HG03196 (cell line): ENCODE data around the gene FKBP3.
"Not testable (repeated sequence)": the region's sequence is repeated elsewhere in the genome, so short reads cannot be mapped to it uniquely, and the experiment has no call there.

Experiments used
- ATAC-seq: cut with Tn5 transposase; IDR thresholded peaks from one replicate; pipeline ENCODE4 v1.9.1; 2021; ENCODE audit not compliant: unreplicated experiment

Gene FKBP3

DNA sequence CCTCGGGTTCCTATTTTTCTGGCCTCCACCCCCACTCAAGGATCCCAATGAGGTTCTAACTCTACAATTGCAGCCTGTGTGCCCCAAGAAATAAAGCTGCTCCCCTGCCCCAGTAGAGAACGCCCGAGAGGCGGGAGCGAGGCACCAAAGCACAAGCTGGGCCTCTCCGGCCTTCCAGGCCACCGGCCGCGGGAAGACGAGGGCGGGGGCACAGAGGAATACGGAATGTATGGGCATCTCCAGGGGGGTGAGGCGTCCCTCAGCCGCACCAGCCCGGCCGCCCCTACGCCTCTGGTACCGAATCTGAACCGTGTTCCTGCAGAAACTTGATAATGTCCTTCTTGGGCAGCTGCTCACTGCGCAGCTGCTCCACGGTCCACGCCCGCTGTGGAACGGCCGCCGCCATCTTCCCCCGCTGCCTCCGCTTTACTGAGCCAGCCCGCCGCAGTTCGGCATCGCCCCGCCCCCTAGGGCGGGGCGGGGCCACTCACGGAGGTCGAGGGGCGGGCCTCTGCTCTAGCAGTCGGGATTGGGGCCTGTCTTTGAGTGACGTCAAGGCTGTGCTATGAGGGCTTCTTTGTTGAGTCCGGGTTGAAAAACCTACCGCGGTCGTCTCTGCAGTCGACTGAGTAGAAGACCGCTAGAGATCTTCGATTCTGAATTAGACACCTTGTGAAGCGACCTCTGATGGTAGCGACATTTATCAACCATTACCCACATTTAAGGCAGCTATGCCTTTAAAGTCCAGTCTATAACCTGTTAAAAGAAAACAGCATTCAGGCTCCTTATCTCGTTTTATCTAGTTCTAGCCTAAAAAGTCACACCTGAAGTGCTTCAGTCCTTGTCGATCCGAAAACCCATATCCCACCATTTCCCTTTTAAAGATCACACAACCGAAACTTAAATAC is at the start of gene FKBP3:
TSS of gene FKBP3 (minus strand) at position 431 of the 908 bp plus-strand sequence. CDS start at position 406, 25 bp downstream.
- ATAC-seq = peak; percentile 89

DNA sequence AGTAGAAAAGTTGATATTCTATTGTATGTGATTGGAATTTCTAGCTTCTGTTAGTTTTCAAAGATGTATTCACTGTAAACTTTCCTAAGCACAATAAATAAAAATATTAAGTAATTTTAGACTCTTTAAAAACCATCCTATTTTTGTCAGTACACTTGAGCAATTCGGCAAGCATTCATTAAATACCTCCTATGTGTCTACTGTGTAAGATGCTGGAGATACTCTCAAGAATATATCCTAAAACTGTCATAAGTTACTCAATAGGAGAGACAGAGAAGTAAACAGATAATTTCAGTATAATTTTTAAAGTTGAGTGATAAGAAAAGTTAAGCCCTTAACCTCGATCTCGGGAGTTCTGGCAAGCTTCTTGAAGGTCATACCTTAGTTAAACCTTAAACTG is 47.5 kb upstream of the FKBP3 start:
- no peak for ATAC-seq

DNA sequence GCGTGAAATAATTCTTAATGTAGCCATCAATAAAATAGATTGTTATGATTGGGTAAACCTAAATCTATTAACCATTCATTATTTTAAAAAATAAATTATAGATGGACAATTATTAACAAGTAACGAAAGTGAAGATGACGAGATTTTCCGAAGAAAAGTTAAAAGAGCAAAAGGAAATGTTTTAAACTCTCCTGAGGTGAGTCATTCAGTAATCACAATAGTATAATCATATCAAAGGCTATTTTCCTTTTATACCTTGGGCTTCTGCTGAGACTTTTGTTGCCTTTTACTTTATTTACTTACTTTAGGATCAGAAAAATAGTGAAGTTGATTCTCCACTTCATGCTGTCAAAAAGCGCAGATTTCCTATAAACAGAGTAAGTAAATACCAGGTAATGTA is 47.0 kb upstream of the FKBP3 start:
- no peak for ATAC-seq

DNA sequence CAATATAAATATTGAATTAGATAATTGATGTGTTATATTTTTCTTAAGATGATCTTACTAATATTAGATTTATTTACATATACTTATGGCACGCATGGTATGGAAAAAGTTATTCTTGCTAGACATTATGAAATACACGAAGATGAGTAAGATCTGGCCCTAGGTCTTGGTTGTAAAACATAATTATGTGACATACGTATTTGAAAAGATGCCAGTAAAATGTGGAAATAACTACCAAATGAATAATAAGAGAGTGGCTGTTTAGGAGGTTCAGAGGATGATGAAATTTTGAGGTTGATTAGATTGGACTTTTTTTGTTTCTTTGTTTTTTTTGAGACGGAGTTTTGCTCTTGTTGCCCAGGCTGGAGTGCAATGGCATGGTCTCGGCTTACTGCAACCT is 42.8 kb upstream of the FKBP3 start:
- ATAC-seq = no peak

DNA sequence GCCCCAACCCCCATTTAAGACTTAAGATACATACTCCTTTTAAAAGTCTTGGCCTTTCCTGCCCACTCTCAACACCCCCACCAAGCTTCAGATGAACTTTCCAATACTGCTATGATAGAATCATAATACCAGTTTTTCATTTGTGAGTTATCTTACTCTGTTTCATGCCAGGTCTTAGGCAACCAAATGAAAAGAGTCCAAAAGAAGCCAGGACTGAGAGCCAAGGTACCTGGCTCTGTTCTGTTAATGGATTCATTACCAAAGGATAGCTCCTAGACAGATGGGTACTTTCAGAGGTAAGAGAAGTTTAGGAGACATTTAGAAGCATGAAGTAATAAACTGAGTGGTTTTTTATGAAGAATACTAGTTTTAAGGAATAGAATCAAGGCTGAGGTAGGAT is 35.6 kb upstream of the FKBP3 start:
- no peak for ATAC-seq

DNA sequence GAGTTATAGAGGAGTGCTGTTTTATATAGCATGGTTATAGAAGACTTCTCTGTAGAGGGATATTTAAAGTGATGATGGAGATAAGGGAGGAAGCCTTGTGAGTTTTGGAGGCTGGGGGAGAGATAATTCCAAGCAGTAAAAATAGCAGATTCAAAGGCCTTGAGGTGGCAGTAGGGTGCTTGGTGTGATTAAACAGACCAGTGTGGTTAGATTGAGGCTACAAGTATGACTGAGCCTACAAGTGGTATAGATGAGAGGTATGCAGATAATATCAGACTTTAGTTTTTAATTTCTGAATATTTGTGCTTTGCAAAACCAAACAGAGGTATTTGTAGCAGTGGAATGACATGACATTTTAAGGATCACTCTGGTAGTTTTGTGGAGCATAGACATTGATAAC is 21.8 kb upstream of the FKBP3 start:
- no peak for ATAC-seq

DNA sequence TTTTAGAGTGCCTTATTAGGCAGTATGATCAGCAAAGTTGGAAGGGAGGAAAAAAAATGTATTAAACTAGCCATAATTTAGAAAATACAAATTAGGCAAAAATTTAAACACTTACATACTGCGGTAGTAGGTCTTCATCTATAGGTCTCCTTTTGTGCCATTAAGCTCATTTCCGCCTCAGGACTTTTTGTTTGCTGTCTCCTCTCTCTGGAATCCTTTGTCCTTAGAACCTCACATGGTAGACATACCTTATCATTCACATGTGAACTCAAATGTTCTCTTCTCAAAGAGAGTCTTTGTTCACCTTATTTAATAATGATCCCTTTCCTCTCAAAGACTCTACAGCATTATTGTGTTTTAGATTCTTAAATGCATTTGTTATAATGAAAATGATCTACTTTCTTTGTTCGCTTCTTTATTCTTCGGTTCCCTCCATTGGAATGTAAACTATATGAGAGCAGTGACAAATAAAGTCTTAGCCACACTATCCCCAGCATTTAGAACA is 16.2 kb upstream of the FKBP3 start:
- no peak for ATAC-seq

DNA sequence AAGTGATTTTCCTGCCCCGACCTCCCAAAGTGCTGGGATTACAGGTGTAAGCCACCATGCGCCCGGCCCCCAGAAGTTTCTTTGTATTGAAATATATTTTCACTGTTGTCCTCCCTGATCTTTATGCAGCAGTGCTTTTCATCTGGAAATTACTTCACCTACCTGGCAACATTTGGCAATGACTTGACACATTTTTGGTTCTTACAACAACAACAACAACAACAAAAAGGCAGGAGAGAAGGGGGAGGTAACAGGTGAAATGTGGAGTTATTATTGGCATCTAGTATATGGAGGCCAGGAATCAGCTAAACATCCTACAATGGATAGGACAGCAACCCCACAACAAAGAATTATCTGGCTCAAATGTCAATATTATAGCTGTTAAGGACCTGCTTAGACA is 15.3 kb upstream of the FKBP3 start:
- ATAC-seq = no peak

DNA sequence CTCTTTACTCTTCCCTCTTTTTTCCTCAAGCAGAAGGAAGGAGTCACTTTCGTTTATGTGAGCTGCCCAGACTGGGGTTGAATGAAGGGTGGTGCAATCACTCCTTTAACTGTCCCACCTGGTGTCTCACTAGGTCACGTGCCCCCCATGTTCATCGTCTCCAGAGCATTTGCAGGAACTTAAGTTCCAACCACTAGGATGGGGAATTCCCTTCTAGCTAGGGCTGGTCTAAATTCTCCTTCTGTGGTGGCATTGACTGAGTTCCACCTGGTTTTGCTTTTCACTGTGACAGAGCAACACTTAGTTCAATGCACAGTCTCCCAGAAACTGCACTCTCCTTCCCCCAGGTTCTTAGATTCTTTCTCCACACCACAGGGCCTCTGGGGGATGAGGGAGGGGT is 10.9 kb upstream of the FKBP3 start:
- no peak for ATAC-seq

DNA sequence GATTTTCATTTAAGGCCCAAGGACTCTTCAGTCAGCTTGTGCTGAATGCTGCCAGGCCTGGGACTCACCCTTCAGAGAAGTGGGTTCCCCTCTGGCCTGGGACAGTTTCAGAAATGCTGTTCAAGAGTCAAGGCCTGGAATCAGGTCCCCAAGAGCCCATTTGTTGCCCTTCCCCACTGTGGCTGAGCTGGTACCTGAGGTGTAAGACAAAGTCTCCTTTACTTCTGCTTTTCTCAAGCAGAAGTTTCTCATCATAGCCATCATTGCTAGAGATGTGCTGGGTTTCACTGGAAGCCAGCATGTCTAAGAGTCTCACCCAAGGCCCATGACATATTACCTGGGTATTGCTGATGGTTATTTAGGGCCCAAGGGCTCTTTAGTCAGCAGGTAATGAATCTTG is 10.4 kb upstream of the FKBP3 start:
- no peak for ATAC-seq

DNA sequence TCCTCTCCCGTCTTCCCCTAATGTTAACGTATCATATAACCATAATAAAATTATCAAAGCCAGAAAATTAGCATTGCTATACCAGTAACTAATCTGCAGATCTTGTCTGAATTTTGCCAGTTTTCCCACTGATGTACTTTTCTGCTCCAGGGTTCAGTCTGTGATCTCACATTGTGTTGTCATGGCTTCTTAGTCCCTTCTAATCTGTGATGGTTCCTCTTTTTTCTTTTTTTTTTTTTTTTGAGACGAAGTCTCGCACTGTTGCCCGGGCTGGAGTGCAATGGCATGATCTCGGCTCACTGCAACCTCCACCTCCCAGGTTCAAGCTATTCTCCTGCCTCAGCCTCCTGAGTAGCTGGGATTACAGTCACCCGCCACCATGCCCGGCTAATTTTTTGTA is 7.8 kb upstream of the FKBP3 start:
- ATAC-seq = not testable (repeated sequence)

DNA sequence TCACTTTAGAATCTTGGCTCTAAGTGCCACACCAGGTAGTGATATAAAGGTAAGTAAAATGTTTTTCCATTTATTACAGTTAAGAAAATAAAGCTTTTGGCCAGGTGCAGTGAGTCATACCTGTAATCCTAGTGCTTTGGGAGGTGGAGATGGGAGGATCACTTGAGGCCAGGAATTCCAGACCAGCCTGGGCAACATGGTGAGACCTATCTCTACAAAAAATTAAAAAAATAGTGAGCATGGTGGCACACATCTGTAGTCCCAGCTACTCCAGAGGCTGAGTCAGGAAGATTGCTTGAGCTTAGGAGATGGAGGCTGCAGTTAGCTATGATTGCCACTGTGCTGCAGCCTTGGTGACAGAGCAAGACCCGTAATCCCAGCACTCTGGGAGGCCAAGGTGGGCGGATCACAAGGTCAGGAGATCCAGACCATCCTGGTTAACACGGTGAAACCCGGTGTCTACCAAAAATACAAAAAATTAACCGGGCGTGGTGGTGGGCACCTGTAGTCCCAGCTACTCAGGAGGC is 6.4 kb upstream of the FKBP3 start:
- ATAC-seq = no peak

DNA sequence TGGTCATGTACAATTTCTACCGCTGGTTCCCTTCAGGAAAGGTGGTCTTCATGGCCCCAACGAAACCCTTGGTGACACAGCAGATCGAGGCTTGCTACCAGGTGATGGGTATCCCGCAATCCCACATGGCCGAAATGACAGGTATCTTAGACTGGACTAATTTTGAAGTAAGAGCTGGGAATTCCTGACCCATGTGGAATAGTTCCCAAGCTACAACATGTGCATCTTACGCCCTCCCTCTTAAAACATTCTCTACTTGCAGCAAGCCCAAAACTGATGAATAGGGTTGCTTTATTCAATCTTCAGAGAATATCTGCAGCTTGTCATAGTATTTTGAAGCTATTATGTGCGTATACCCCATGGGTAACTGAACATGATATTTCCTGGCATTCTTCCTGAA is 2.1 kb upstream of the FKBP3 start:
- no peak for ATAC-seq

DNA sequence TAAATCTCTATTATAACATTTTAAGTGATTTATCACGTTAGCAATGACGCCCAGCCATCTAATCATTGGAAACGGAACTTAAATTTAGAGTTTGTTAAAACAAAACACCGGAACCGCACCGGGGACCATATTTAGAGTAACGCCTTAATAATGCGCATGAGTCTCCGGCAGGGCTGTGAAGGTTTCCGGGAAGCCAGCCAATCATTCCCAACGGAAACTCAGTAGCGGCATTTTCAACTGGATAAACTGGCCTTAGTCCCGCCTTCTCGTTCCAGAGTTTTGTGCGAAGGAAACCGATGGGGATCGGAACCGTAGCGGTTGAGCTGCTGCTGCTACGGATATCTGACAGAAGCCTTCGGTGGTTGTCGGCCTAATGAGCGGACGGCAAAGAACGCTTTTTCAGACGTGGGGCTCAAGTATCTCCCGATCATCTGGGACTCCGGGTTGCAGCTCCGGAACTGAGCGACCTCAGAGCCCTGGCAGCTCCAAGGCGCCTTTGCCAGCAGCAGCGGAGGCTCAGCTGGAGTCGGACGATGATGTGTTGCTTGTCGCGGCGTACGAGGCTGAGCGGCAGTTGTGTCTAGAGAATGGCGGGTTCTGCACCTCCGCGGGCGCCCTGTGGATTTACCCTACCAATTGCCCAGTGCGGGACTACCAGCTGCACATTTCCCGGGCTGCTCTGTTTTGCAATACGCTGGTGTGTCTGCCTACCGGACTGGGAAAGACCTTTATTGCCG is 1.5 kb upstream of the FKBP3 start, which contains the start of gene FANCM:
TSS of gene FANCM (plus strand) at position 272 of the 737 bp plus-strand sequence. CDS start at position 374, 102 bp downstream.
- ATAC-seq = peak; percentile 41

DNA sequence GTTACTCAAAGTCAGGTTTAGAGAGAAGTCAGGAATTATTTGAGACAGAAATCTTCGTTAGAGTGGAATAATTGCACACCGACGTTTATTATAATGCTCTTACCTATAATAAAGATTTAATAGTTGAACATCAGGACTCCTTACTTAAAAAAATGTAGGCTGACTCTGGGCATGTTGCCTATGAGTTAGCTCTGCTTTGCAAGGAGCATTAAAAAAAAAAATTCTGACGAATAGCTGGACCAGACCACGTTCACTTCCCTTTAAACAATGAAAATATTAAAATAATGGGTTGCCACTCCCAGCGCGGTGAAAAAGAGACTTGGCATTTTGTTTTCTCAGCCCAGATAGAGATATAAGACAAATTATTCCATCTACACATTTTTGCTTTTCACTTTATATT is 875 bp upstream of the FKBP3 start:
- ATAC-seq = no peak

DNA sequence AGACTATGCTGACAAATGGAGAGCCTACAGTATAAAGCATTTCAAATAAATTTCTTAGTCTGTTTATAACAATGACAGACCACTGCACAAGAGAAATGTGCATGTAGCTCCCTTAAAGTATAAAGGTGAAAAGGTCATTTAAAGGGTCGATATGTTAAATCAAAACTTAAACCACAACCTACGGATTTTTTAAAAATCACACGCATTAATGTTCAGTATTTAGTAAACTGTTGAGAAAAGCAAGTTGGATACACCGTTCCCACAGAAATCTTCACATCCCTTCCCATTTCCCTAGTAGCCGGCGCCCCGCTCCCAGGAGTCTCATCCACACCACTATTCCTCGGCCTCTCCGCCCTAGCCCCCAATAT is 614 bp downstream of the FKBP3 start:
- no peak for ATAC-seq

DNA sequence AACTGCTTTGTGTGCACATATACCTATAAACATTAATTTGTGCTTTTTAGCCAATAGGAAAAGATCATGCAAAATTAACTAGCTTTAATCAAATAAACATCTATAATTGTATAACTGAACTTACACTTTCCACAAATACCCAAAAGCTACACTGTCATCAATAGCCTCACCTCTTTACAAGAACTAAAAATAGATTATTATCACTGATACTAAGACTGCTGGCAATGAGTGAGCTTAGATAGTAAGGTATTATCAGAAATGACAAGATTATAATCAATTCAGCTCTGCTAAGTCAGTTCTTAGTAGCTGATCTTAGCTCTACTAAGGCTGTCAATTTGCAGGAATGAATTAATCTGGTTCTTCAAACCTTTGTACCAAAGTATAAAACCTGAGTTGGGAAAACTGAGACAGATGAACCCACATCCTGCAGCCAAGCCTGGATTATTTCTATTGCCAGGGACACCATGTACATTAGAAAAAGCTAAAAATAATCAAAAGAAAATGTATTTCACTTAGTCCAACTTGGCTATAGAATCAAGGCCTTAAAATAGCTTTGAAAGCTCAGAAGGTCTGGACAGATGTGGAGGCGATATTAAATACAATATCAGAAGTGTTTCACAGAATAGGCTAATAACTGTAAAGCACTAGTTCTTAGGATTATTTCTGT is 5.2 kb downstream of the FKBP3 start:
- no peak for ATAC-seq

DNA sequence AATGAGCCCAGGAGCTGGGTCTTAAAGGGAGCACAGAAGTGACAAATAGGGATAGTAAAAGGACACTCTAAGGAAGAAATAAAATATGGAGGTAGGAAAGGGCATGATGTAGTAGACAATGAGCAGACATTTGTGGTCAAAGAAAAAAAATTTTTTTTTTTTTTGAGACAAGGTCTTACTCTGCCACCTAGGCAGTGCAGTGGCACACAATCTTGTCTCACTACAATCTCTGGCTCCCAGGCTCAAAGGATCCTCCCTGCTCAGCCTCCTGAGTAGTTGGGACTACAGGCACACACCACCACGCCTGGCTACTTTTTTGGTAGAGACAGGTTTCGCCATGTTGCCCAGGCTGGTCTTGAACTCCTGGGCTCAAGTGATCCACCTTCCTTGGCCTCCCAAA is 8.5 kb downstream of the FKBP3 start:
- ATAC-seq = no peak

DNA sequence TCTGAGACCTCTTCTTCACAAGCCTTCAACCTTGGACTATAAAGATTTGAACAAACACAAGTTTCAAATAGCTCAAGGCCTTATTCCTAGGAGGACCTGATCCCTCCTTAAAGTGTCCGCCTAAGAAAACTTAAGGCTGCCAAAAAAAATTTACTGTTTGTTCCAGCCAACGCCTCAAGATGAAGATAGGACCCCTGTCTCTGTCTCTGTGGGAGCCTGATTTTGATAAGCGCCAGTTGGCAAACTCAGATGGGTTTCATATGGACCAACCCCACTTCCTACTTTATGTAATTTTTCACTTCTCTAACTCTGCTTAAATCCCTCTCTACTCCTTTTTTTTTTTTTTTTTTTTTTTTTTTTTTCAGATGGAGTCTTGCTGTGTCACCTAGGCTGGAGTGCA is 11.0 kb downstream of the FKBP3 start:
- no peak for ATAC-seq

DNA sequence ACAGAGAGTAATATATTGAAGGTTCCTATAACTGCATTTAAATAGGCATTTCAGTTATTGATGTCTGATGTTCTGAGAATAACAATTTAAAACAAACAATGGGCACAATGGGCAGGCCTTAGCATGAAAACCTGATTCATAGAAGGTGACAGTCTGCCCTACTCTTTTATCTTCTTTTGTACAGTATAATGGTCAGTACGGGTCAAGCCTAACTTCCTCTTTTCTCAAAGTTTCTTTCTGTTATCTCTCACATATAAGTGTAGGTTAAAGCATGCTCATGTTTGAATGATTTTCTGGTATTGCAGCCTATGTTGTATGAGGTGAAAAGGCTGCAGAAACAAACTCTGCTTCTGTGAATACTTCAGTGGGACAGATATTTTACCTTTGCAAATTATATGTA is 14.2 kb downstream of the FKBP3 start:
- no peak for ATAC-seq

DNA sequence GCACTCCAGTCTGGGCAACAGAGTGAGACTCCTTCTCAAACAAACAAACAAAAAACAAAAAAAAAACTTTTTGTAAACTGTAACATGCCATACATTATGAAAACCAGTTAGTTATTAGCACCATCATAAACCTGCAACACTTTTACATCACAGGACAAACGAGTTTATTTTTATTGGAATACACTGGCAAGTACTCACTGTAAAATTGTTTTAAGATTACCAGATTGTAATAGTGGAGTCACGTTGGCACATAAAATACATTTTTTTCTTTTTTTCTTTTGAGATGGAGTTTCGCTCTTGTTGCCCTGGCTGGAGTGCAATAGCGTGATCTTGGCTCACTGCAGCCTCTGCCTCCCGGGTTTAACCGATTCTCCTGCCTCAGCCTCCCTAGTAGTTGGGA is 15.7 kb downstream of the FKBP3 start:
- no peak for ATAC-seq
